NCI-H1105 treated with DMSO at 0.1 percent for 48 hours (cell line): ENCODE data around the gene RNASE11.
"Not testable (repeated sequence)": the region's sequence is repeated elsewhere in the genome, so short reads cannot be mapped to it uniquely, and the experiment has no call there.

Source experiments
- DNase-seq: peaks from one replicate; lab custom pipeline; 2025; lab: John Stamatoyannopoulos, UW

Gene RNASE11

GRCh38 chr14:20614038-20614840 lies 26.4 kb upstream of the RNASE11 start:
- no peak for DNase-seq

DNA sequence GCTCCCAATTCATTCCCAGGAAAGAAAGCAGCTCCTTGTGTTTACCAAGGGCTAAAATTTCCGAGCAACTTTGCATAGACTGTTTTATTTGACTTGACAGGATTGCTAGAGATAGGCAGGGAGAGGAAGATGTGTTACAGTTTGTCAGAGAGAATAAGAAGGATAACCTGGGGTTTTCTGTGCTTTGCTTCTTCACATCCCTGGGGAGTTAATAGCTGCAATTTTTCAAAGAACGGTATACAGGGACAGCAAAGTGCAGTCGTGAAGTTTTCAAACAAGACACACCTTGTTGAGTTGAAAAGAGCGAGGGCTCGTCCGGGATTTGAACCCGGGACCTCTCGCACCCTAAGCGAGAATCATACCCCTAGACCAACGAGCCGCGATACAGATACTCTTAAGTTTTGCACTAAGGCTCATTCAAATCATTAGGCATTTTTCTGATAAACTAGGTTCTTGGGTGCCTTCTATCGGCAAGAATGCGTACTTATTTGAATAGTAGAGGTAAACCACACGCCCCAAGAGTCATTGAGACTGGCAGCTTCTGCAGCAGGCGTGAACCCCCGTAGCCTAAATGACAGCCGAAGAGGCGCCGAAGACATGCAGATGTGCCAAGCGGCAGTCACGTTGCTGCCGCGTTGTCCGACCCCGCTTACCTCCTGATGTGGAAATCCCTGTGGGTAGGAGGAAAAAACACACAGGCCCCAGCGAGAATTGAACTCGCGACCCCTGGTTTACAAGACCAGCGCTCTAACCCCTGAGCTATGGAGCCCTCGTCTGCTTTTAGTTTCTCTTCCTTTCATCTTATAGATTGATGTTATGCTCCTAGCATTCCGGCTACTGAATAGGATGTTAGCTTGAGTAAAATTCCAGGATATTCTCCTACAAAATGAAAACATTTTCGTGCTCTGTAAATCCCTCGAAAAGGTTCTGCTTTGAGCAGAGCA lies 25.6 kb upstream of the RNASE11 start:
- DNase-seq: peak; percentile 98

DNA sequence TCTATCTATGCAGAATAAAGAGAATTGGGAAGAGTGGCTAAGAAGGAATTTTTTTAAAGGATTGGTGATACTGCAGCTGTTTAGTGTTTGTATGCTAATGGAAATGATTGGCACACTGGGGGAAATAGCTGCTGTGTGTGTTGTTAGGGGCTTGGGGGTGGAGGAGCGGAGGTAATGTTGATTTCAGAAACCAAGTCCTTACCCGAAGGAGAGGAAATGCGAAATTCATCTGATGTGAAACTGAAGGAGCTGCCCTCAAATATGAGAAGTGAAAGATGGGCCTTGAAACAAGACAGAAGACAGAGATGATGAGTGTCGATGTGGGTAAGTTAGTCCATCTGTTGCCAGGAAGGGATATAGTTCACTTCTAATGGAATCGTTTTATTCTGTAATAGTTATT lies 24.6 kb upstream of the RNASE11 start:
- DNase-seq: no peak

DNA sequence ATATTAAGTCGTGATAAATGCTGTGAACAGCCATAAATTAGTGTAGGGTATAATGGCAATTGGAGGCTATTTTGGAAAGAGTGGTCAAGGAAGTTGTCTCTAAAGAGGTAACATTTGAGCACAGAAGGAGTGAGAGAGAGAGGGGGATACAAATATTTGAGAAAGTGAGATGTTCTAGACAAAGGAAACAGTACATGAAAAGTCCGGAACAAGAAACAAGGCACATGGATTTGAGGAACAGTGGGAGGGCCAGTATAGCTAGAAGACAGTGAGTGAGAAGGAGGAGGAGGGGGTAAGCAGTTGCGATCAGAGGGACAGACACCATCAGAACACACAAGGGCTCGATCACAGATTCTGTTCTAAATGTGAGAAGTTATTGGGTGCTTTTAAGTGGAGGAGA lies 23.5 kb upstream of the RNASE11 start:
- no peak for DNase-seq

GRCh38 chr14:20610002-20610765 lies 22.4 kb upstream of the RNASE11 start:
- DNase-seq: peak; percentile 77

DNA sequence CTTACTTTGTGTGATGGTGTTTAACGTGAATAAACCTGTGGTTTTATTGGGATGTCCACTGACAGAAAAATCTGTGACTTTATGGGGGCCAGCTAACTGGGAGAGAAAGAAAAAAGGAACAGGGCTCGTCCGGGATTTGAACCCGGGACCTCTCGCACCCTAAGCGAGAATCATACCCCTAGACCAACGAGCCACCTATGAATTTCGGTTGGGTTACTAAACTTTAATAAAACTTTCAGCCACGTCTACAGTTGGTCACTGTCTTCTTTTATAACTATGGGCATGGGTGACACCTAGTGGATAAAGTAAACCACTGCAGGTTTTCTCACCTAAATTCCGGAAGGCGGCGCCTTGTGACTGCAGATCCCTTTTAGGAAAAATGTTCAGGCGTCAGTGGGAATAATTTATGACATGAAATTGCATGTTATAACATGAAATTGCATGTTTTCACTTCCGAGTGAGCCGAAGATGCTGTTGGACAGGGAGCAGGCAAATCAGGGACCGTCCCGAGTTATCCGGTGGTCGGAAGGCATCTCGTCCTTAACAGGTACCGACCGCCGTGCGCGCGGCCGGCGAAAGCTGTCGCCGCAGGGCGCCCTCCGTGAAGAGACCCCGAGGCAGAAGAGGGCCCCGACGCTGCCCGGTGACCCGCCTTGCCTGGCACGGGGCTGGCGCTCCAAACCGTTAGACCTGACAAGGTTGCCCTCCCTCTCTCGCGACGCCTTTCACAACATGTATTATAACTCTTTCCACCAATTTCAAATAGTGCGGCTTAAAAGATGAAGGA lies 21.6 kb upstream of the RNASE11 start:
- peak; percentile 91 for DNase-seq

DNA sequence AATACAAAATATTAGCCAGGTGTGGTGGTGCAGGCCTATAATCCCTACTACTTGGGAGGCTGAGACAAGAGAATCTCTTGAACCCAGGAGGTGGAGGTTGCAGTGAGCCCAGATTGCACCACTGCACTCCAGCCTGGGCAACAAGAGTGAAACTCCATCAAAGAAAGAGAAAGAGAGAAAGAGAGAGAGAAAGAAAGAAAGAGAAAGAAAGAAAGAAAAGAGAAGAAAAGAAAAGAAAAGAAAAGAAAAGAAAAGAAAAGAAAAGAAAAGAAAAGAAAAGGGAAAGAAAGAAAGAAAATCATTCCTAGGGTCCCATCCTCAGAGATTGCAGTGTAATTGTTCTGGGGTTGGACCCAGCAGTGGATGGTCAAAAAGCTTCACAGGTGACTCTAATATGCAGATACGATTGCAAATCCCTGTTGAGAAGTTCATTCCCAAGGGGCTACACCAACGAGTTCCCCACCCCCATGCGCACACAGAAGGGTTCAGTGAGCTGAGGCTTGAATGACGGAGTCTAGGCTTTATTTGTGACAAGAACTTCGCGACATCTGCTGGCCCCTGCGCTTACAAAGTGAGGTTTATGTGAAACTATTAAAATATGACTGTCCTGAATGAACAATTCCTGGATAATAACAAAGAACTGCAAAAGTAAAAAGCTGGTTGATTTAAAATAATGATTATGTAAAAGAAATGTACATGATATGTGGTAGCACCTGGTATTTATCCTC lies 20.7 kb upstream of the RNASE11 start:
- no peak for DNase-seq

GRCh38 chr14:20607617-20608016 lies 19.8 kb upstream of the RNASE11 start:
- DNase-seq: no peak

GRCh38 chr14:20606902-20607242 lies 19.1 kb upstream of the RNASE11 start:
- DNase-seq: no peak

- peak; percentile 14 for DNase-seq
Observed at GRCh38 chr14:20606190-20606901, 18.5 kb upstream of the RNASE11 start.

- DNase-seq: no peak
Observed at GRCh38 chr14:20603813-20604690, 16.3 kb upstream of the RNASE11 start.

GRCh38 chr14:20602583-20602982 lies 14.8 kb upstream of the RNASE11 start:
- no peak for DNase-seq

GRCh38 chr14:20601522-20601921 lies 13.7 kb upstream of the RNASE11 start:
- DNase-seq: no peak

DNA sequence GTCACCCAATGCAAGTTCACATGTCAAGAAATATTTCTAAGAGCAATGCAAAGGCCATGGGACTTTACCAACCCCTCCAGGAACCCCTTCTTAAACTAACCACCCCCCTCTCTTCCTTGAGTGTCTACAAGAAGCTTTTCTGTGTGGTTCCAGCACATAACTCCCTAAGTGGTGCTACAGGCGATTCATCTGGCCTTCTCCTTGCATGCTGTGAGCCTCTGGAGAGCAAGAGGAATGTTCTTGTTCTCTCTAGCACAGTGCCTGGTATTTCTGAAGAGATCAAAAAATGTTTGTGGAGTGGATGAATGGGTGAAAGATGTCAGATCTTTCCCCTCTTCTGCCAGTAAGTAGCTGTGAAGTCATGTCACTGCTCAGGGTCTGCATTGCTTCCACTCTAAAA lies 9.3 kb upstream of the RNASE11 start:
- no peak for DNase-seq

- not testable (repeated sequence) for DNase-seq
Observed at GRCh38 chr14:20595726-20596125, 7.9 kb upstream of the RNASE11 start.

GRCh38 chr14:20592574-20592973 lies 4.8 kb upstream of the RNASE11 start:
- no peak for DNase-seq

DNA sequence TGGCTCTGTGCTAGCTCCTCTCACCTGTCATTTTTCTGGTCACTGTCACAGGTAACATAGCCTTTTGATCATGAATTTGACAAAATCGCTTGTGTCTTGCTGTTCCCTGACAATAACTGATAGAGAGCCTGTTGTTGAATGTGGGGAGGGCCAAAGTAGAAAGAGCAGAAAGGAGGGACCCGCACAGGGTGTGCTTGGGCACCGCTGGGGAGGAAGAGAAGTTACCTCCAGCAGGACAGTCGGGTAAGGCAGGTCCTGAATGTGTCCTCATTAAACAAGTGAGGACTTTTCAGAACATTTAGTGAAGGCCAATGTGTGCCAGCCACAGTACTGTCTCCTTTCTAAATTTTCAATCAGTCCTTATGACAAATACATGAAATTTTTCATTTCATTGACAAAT lies 3.4 kb upstream of the RNASE11 start, which contains the start of gene RNASE12:
RNASE12 (minus strand) TSS at position 142 of the 400 bp plus-strand sequence. CDS start 653 bp downstream, outside the sequence.
- no peak for DNase-seq

- no peak for DNase-seq
Observed at GRCh38 chr14:20583908-20584307, 3.9 kb downstream of the RNASE11 start.

DNA sequence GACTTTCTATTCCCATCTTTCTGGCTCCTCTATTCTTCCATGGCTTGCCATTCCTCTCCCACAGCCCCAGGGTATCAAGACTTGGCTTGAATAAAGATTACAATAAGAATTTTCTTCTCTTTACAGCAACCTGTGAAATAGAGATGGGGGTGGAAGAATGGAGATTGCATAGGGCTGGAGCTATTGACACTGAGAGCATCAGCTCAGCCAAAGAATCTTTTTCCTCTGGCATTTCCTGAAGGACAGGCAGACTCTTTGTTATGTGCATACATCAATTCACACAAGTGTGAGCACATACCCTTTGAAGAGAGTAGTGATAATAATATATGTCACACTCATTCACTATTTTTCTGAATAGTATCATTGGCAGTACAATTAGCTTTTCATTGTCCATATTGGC lies 4.7 kb downstream of the RNASE11 start:
- no peak for DNase-seq
